OCI-LY3 (cell line): ENCODE data around the gene BCL10.

ENCODE experiments used
- H2AFZ ChIP-seq: fragments of 200-600, 300-600 bp; shearing (Covaris generic); 2 replicates; pipeline ENCODE4 v1.6.0; 2014; ENCODE audit warnings: antibody characterized with exemption, low read depth, low read length
- H3K27ac ChIP-seq: fragments of 200-600, 300-600 bp; sonication (generic); 2 replicates; pipeline ENCODE4 v1.5.1; 2014; ENCODE audit warnings: mild to moderate bottlenecking, low read length, moderate library complexity, mixed read lengths
- H3K27me3 ChIP-seq: fragments of 200-600, 300-600 bp; sonication (generic); 2 replicates; pipeline ENCODE4 v1.6.1; 2014; ENCODE audit warnings: low read depth, low read length, mixed read lengths
- H3K36me3 ChIP-seq: fragments of 200-600, 300-600 bp; sonication (generic); replicated peaks from 2 replicates; pipeline ENCODE3; 2014; ENCODE audit warnings: low read depth, low read length, mixed read lengths
- H3K4me1 ChIP-seq: fragments of 300-600, 200-600 bp; sonication (generic); 2 replicates; pipeline ENCODE4 v1.6.1; 2014; ENCODE audit warnings: low read length, mixed read lengths
- H3K4me2 ChIP-seq: fragments of 200-600, 300-600 bp; sonication (generic); 2 replicates; pipeline ENCODE4 v1.6.1; 2014; ENCODE audit warnings: low read length, mixed read lengths
- H3K4me3 ChIP-seq: fragments of 300-600, 200-600 bp; sonication (generic); 2 replicates; pipeline ENCODE4 v1.5.1; 2014; ENCODE audit warnings: antibody characterized with exemption, mild to moderate bottlenecking, low read length, moderate library complexity
- H3K79me2 ChIP-seq: fragments of 300-600, 200-600 bp; shearing (Covaris generic); 2 replicates; pipeline ENCODE4 v1.6.1; 2014; ENCODE audit warnings: mild to moderate bottlenecking, low read length, mixed read lengths
- H3K9ac ChIP-seq: fragments of 300-600, 200-600 bp; shearing (Covaris generic); 2 replicates; pipeline ENCODE4 v1.6.0; 2014; ENCODE audit warnings: mild to moderate bottlenecking, low read length, moderate library complexity
- H3K9me3 ChIP-seq: fragments of 200-600, 300-600 bp; shearing (Covaris generic); 2 replicates; pipeline ENCODE4 v1.6.1; 2014; ENCODE audit warnings: low read length, mixed read lengths; ENCODE audit not compliant: insufficient read depth
- H4K20me1 ChIP-seq: fragments of 200-600, 300-600 bp; sonication (generic); 2 replicates; pipeline ENCODE4 v1.6.1; 2016; ENCODE audit warnings: low read length, mixed read lengths; ENCODE audit not compliant: insufficient read depth
- EZH2phosphoT487 ChIP-seq: fragments of 200-600 bp; shearing (Covaris generic); IDR thresholded peaks from 2 replicates; pipeline ENCODE4 v1.6.1; 2018; ENCODE audit warnings: antibody characterized with exemption, mixed run types, low read depth
- TF ChIP-seq, protein P1 (sequence below): fragments of 200-600, 300-600 bp; sonication (generic); IDR thresholded peaks from 2 replicates; pipeline ENCODE4 v1.5.1; 2014; ENCODE audit warnings: antibody characterized with exemption, low read length, low read depth

Gene BCL10

DNA sequence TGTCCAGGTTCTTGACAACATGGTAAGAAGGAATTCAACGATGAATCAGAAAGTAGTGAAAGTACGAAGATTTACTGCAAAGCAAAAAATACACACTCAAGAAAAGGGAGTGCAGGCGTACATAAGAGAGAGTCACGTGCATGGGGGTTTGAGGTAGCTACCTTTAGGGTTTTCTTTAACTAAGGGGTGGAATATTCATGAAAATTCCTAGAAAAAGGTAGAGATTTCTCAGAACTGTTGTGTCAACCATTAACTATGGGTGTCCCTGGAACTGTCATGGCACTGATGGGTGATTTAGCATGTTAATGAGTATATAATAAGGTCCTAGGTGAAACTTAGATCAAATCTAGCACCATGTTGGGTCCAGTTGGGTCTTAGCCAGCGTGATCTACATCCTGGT lies 53.1 kb downstream of the BCL10 start:
- Histone ChIP-seq H3K9me3 (no peaks in the 10 kb centered on the region), H3K27ac (no peak overlapping the region), H3K9ac (no peak overlapping the region), H3K27me3 (no peaks in the 10 kb centered on the region), H3K4me1 (no peaks in the 10 kb centered on the region), H3K36me3 (no peaks in the 10 kb centered on the region), H2AFZ (no peak overlapping the region), H3K79me2 (no peaks in the 10 kb centered on the region), H4K20me1 (no peaks in the 10 kb centered on the region), H3K4me2 (no peak overlapping the region), H3K4me3 (no peak overlapping the region)
- TF ChIP-seq EZH2phosphoT487 = no peak
- TF ChIP-seq, protein P1, sequence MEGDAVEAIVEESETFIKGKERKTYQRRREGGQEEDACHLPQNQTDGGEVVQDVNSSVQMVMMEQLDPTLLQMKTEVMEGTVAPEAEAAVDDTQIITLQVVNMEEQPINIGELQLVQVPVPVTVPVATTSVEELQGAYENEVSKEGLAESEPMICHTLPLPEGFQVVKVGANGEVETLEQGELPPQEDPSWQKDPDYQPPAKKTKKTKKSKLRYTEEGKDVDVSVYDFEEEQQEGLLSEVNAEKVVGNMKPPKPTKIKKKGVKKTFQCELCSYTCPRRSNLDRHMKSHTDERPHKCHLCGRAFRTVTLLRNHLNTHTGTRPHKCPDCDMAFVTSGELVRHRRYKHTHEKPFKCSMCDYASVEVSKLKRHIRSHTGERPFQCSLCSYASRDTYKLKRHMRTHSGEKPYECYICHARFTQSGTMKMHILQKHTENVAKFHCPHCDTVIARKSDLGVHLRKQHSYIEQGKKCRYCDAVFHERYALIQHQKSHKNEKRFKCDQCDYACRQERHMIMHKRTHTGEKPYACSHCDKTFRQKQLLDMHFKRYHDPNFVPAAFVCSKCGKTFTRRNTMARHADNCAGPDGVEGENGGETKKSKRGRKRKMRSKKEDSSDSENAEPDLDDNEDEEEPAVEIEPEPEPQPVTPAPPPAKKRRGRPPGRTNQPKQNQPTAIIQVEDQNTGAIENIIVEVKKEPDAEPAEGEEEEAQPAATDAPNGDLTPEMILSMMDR = no peak

DNA sequence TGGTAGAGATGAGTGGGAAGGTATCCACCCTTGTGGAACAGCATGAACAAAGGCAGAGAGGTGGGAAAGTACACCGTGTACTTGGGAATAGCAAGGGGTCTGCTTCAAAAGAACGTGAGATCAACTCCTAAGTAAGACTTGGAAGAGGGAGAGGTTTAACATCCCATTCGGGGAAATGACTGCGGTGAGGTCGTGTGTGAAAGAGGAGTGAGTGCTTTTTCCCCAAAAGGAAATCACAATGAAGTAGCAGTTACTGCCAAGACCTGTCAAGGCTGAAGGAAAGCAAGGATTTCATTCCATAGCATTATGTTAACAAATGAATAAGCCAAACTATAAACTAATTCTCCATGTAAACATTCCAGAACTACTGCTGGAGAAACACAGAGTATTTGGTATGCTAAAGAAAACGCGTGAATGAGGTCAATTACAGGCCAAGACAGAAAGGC lies 55.7 kb downstream of the BCL10 start:
- no peaks in the 10 kb centered on the region for H3K9me3 ChIP-seq
- no peak overlapping the region for H3K4me3 ChIP-seq
- no peaks in the 10 kb centered on the region for H3K27me3 ChIP-seq
- TF ChIP-seq EZH2phosphoT487 = no peak
- TF ChIP-seq, protein P1 = no peak
- H3K4me2 ChIP-seq = no peak overlapping the region
- H3K79me2 ChIP-seq = no peaks in the 10 kb centered on the region
- no peaks in the 10 kb centered on the region for H3K4me1 ChIP-seq
- H4K20me1 ChIP-seq = no peaks in the 10 kb centered on the region
- H3K36me3 ChIP-seq = no peaks in the 10 kb centered on the region
- H3K9ac ChIP-seq = no peak overlapping the region
- no peak overlapping the region for H3K27ac ChIP-seq
- no peak overlapping the region for H2AFZ ChIP-seq

DNA sequence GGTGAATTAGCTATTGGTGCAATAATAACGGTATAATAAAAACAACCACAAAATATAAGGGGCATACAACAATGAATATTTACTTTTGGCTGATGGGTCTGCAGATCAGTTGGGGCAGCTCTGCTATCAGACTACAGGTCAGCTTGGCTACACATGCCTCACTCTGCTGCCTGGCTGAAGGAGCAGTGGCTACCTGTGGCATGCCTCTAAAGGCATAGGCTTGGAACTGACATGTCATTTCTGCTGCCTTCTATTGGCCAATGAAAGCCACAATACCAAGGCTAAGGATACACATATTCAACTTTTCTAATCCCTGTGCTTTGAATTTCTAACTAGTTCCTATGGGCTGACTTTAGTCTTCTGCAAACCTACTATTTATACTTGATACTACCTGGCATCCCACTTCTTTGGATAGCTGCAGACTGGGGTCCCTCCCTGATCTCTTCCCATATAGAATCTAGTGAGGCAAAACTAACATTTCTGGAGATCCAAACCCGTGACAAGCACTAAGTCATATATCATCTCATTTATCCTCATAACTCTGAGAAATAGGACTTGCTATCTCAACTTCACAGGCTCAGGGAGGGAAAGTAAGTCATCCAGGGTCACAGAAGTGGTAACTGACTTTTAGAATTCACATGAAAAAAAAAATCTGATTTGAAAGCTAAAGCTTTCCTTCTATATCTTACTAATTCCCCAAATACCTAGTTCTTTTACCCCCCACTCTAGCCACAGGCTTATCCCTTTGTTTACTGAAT lies 56.4 kb downstream of the BCL10 start:
- H3K9ac ChIP-seq = no peak overlapping the region
- H4K20me1 ChIP-seq = no peaks in the 10 kb centered on the region
- H3K27ac ChIP-seq = no peak overlapping the region
- no peaks in the 10 kb centered on the region for H3K27me3 ChIP-seq
- H3K36me3 ChIP-seq = no peaks in the 10 kb centered on the region
- TF ChIP-seq, protein P1 = no peak
- TF ChIP-seq EZH2phosphoT487 = no peak
- H3K4me1 ChIP-seq = no peaks in the 10 kb centered on the region
- no peaks in the 10 kb centered on the region for H3K9me3 ChIP-seq
- no peak overlapping the region for H3K4me3 ChIP-seq
- H3K79me2 ChIP-seq = no peaks in the 10 kb centered on the region
- no peak overlapping the region for H3K4me2 ChIP-seq
- no peak overlapping the region for H2AFZ ChIP-seq

DNA sequence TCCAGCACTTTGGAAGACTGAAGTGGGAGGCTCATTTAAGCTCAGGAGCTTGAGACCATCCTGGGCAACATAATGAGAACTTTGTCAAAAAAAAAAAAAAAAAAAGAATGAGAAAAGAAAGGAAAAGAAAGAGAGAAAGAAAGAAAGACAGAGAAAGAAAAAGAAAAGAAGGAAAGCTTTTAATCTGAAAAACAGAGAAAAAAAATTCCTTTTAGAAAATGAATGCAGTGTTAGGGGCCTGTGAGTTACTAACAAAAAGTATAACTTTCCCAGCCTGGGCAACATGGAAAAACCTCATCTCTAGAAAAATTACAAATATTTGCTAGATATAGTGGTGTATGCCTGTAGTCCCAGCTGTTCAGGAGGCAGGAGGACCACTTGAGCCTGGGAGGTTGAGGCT lies 59.7 kb downstream of the BCL10 start:
- Histone ChIP-seq H4K20me1 (no peaks in the 10 kb centered on the region), H3K9me3 (no peaks in the 10 kb centered on the region), H3K27me3 (no peaks in the 10 kb centered on the region), H3K36me3 (no peaks in the 10 kb centered on the region), H3K4me2 (no peak overlapping the region), H3K4me1 (no peaks in the 10 kb centered on the region), H2AFZ (no peak overlapping the region), H3K79me2 (no peaks in the 10 kb centered on the region), H3K9ac (no peak overlapping the region), H3K27ac (no peak overlapping the region), H3K4me3 (no peak overlapping the region)
- TF ChIP-seq EZH2phosphoT487 = no peak
- TF ChIP-seq, protein P1 = no peak
